HG03558 (cell line): ENCODE data around the gene NKX1-1.
"Not testable (repeated sequence)": the region's sequence is repeated elsewhere in the genome, so short reads cannot be mapped to it uniquely, and the experiment has no call there.

Experiments
- ATAC-seq: cut with Tn5 transposase; IDR thresholded peaks from one replicate; pipeline ENCODE4 v1.9.1; 2021; ENCODE audit warnings: moderate number of reproducible peaks; ENCODE audit not compliant: unreplicated experiment; ENCODE audit errors: extremely low read depth

The NKX1-1 gene

DNA sequence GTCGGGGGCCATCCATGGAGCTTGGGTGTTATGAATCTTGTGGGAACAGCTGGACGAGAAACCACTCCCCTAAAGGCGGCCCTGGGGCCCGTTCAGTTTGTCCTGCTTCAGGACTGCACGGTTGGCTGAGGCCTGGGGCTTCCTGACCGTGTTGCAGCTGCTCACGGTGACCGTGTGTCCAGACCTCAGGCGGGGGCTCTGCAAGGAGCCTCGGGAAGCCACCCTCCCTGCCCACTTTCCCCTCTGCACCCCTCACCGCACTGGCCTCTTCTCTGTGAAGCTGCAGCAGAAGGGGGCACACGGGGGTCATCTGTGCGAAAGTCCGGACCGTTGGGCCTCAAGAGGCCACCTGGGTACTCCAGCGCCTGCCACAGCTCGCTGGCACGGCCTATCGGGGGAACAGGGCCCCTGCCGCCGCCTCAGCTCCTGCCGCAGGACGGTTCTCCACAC lies 29.8 kb downstream of the NKX1-1 start:
- no peak for ATAC-seq

DNA sequence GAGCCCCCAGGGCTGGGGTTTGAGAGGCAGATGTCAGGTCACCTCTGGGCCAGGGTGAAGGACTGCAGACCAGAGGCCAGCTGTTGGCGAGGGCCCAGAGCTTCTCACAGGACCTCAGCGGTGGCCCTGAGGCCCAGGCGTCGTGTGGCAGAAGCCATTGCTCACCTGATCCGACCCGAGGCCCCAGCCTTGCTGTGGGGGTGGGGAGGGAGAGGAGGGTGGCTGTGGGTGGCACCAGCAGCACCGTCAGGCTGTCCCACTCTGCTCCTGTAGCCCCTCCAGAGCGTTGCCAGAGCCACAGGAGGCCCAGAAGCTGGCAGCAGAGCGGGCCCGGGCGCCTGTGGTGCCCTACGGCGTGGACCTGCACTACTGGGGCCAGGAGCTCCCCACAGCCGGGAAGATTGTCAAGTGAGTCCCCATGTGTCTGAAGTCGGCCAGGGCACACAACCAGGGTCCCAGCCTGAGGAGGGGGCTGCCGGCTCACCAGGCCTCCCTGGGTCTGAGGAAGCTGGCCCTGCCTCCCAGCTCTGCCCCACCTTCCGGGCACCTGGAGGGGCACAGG lies 30.4 kb downstream of the NKX1-1 start:
- no peak for ATAC-seq

DNA sequence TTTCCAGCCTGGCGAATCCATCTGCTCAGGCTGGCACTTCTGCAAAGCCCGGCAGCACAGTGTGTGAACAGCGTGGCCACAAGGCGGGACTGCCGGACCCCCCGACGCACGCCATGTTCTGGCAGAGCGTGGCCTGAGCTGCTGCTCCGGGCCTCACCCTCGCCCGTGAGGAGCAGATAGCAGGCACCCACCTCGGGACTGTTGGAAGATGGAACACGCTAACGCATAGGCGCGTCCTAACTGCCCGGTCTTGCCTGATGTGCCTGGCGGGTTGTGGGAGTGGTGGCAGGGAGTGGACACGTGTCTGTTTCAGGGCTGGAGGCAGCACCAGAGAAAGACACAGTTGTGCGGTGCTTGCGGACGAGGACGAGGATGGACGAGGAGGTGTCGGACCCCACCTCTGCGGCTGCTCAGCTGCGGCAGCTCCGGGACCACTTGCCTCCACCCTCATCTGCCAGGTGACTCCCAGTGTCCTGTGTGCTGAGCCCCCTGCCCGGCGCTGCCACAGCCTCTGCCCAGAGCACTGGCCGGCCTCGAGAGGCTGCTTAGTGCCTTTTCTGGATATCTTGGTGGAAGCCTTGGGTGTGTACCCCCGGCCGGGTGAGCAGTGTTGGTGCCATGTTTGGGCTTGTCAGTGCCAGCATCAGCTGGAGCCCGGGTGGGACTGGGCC lies 31.1 kb downstream of the NKX1-1 start:
- ATAC-seq, result no peak

DNA sequence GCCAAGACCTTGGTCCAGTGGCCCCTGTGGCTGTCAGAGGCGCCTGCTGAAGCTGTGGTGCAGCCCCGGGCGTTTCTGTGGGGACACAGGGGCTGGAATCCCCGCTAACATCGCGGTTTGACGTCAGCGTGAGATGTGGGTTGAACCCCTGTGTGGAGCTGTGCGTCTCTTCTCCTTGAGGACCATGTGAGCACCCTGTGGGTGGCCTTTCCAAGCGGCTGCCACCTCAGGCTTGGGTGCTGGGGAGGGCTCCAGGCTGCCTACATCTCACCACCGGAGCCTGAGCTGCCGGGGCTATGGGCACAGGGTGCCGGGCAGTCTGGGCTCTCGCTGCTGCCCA lies 31.6 kb downstream of the NKX1-1 start:
- no peak for ATAC-seq

DNA sequence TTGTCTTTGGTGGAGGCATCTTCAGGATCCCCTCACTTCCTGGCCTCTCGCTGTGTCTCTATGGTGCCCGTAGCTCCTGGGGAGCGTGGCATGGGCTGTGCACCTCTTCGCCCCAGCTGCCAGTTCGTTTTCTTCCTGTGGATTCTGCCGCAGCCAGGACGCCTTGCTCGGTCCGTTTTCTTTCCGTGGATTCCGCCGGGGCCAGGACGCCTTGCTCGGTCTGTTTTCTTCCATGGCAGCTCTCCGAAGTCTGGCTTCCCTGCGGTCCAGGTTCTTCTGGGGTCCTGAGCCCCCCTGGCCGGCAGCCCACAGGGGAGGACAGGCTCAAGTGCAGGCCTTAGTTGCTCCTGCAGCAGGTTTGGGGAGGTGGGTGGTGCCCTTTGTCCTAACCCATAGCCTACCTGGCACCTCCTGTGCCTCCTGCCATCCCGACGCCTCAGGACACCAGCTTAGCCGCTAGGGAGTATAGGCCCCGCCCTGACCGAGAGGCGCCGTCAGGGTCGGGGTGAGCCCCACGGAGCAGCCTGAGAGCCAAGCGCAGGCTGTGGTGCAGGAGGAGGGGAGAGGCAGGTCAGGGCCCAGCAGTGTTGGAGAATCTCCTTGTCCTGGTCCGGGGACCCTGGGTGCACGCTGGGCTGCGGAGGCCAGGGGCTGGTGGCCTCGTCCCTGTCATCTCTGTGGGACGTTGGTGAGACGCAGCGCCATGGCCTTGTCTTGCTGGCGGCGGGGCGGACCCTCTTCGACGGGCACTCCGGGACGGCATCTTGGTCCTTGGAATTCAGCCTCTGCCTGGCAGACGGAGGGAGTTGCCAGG lies 32.1 kb downstream of the NKX1-1 start:
- ATAC-seq, result no peak

DNA sequence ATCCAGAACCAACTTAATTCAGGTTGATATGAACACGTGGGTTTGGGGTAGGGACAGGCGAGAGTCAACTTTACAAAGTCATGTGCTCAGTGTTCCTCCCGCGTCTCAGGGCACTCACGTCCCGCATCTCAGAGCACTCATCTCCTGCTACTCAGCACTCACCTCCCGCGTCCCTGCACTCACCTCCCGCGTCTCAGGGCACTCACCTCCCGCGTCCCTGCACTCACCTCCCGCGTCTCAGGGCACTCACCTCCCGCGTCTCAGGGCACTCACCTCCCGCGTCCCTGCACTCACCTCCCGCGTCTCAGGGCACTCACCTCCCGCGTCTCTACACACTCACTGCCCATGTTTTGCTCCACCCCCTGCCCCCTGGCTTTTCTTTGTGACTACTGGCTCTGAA lies 33.7 kb downstream of the NKX1-1 start:
- ATAC-seq, result not testable (repeated sequence)

DNA sequence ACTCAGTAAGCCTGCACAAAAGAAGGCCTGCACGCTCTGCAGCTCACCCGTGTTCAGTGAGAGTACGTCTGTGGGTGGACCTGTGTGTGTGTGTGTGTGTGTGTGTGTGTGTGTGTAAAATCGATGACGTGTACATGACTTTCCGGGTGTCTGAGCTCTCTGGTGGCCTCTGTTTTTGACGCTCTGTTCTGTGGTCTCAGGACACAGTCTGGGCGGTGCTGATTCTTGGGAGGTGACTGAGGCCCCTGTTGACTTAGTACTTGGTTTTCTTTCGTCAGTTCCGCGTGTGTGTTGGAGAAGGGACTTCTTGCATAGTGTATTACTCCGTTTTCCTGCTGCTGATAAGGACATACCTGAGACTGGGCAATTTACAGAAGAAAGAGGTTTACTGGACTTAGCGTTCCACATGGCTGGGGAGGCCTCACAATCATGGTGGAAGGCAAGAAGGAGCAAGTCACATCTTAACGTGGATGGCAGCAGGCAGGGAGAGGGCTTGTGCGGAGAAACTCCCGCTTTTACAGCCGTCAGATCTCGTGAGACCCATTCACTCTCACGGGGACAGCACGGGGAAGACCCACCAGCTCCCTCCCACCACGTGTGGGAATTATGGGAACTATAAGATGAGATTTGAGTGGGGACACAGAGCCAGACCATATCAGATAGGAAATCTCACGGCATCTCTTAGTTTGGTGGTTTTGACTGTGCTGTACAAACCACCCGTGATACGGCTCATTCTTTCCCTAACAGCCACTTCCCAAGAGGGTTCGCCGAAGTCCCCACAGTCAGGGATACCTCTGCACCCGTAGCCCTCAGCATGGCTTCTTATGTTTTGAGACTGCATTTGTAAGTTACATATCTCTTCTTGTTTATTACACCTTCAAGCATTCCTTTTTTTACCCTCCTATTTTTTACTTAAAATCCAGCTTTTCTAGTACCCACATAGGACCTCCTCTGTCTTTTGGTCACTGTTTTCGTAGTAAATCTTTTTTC lies 34.8 kb downstream of the NKX1-1 start:
- ATAC-seq, result no peak

DNA sequence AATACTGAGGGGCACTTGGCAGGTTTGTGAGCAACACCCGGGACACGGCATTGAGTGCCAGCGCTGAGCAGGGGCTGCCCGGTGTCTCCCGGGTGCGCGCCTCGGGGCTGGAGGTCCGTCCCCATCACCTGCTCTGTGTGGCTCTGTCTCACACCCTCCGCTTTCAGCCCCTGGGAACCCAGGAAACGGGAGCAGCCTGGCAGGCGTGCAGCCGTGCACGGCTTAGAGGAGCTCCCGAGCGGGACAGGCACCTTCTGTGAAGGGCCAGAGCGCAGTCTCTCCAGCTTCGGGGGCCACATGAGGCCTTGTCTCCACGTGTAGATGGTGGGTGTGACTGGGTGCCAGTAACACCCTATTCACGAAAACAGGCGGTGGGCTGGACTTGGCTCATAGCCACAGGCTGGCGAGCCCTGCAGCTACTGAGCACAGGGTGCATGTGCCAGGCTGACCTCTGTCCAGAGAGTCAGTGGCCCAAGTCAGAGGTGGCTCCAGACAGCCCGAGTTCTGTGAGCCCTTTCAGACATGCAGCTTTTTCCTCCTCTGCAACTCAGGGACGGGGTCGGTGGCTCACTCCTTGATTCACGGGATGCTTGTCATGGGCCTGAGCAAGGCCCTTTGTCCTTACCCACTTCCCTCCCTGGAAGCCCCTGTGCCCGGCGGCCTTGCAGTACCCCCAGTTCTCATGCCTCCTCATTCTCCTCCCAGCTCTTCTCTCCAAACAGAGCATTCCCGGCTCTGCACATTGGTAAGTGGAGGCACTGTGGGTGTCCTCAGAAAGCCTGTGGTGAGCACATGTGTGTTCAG lies 35.7 kb downstream of the NKX1-1 start:
- no peak for ATAC-seq

DNA sequence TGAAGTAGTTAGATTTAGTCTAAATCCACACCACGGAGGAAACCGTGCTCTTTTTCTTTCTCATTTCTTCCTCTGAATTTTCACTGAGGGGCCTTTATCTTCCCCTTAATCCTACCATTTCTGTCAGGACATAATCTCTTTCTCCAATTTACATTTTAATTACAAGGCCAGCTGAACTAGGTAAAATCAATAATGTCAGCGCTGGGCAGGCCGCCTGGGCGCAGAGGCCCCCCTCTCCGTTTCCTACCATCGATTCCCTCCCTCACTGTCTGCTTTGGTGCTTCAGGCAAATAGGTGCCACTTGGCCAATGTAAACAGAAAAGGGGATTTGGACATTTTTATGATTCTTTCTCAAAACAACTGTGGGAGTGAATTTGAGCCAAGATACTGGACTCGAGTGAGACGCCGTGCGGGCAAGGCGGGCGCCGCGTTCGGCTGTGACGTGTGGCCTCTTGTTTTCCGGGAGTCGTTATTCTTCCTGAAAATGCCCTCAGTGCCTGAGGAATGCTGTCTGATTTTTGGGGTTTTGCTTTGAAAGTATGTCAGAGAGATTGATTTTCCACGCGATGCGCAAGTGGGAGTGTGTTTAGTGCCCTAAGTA lies 36.7 kb downstream of the NKX1-1 start:
- ATAC-seq, result no peak

DNA sequence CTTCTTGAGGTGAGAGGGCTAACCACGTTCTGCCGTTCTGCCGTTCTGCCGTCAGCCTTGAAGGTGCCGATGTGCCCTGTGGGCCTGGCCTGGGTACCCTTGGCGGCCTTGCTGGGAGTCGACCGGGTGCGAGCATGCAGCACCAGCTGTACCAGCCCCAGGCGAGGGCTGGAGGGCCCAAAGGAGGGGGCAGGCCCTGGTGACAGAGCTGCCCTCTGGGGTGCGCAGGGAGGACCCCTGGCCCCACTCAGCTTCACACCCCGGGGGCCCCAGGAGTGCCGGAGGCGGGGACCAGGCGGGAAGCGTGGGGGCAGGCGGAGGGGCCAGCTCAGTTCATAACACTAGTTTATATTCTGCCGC lies 37.2 kb downstream of the NKX1-1 start:
- ATAC-seq, result no peak

DNA sequence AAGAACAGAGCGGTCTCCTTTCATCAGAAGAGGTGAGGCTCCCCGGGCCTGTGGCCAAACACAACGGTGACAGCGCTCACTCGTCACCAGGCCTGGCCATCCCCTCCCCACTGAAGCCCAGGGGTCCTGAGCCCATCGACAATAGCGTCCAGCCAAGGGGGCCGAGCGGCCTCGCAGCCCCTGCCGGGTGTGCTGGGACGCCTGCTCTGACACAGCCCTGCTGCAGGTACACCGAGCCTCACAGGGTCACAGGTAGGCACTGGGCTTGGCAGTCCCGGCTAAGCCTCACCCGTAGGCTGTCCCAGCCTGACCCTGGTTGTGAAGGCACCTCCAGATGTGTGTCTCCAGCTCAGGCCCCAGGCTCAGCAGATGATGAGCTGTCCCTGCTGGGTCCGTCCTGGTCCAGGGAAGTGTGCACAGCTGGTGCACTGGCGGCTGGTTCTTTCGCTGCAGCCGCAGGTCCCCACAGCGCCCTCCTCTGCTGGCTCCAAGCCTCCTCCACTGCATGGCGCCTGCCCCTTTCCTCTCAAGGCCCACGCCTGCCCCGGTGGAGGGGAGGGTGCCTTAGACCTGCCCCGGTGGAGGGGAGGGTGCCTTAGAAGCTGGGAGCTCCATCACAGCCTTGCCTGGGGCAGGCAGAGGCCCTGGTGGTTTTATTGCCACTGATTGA lies 37.7 kb downstream of the NKX1-1 start:
- no peak for ATAC-seq

DNA sequence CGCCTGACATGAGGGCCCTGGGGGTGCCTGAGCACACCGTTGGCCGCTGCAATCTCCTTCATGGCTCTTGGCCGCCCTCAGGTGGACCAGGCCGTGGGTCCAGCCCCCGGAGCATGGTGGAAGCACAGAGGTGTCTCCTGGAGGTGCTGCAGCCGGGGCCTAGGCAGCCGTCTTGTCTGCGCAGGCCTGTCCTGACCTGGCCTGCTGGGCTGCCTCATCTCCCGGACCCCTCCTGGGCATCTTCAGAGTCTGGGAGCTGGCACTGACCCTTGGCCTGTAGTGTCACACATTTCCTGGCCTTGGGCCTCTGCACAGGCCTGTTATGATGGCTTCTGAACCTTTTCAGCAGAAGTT lies 38.3 kb downstream of the NKX1-1 start:
- no peak for ATAC-seq

DNA sequence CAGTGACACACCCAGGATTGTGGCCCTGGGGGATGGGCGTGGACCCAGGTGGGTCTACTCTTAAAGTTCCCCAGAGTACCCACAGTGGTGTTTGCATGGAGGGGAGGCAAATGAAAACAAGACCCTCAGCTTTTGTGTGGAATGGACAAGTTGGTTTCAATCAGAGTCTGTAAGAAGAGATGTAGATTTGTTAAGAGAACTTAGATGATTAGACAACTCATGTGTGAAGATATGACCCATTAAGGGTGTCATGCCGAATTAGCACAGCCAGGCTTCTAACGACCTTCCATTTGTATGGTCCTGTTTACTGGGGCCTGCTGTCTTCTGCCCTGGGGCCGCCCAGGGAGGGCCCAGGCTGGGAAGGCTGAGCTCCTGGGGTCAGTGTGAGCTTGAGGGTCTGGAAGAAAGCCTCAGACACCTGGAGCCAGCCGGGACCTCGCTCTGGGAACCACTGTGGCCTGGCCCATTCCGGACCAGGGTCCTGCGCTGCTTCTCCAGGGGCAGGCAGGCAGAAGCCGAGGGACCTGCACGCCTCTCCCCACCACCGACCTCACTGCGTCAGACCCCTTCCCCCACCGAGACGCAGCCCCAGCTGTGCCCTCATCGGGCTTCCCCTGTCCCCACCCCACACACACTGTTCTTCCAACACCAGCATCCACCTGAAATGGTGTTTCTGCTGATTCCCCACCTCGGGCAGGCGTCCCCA lies 38.9 kb downstream of the NKX1-1 start:
- ATAC-seq, result no peak

DNA sequence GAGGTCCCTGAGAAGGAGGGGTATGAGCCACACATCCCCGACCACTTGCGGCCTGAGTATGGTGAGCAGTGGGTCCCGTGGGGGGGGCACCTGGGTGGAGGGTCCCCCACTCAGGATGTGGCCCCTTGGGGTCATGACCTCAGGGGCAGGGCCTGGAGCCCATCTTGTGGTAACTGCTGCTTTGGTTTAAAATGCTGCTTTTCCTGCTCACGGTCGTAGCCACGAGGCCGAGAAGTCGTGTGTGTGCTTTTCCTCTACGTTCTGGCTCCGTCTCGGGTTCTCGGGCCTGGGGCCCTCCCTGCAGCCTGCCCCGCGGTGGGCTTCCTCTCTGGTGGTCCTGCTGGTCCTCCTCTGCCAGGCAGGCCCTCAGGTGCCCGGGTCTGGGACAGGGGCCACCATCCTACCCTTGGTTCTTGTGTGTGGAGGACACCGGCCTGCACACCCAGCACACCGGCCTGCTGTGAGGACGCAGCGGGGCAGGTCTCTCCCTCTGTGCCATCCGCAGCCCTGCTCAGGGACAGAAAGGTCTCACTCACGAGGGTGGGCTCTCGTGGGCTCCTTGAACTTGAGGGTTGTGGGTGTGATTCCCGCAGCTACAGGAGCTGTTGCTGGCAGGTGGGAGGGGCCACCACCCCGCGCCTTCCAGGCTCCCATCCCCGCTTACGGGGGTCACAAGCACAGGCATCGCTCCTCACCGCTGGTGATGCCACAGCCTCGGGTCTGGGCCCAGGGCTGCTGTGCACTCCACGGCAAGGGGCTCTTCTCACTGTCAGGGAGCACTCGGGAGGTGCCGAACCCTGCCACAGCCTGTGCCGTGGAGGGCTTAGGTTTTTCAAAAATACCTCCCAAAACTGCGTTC lies 39.6 kb downstream of the NKX1-1 start:
- no peak for ATAC-seq

DNA sequence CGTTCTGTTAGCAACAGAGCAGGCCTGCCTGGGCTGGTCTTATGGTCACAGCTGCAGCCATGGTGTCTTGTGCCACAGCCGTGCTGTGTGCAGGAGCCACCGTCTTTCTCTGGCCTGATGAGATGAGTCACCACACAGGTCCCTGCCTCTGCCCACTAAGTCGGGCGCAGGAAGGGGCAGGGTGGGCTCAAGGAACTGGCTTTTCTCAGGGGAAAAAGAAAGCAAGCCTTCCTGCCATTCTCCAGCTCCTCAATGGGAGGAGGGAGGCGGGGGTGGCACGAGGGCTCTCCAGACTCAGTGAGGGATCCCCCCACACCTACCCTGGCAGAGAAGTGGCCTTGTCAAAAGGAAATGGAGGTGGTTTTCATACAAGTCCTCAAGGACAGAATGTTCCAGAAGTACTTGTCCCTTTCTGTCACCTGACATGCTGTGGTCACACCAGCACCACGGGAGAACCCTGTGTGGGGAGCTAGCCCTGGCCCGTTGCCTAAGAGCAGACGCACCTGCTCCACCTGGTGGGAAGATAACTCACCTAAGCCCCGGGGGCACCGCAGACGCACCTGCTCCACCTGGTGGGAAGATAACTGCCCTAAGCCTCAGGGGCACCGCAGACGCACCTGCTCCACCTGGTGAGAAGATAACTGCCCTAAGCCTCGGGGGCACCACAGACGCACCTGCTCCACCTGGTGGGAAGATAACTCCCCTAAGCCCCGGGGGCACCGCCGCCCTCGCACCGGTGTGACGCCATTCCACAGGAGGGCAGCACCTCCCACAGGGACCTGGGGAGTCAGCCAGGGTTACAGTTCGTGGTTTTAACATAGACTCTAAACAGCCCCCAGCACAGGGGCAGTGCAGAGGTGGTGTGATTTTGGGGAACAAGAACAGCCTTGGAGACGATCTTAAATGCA lies 40.7 kb downstream of the NKX1-1 start:
- no peak for ATAC-seq

DNA sequence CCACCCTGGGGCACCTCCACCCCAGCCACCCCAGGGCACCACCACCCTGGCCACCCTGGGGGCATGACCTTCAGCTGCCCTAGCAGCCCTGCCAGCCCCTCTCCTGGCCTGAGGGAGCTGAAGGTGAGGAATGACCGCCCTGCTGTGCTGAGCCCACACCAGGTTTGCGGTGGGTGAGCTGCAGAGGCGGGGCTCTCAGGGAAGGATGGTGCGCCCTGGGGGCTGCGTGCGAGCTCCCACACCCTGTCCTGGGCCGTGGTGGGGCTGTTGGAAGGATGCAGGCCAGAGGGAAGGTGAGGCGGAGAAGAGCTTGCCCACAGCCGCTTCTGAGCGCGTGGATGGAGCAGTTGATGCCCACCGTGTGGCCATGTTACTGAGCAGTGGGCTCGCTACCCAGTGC lies 41.5 kb downstream of the NKX1-1 start:
- no peak for ATAC-seq
